HCT116 (cell line): ENCODE results near the gene SPIRE1. TPM values are rescaled to one million over a fixed set of nuclear protein-coding genes. Genes with fewer than 3 reads are reported as not detected.

Source experiments
- ATAC-seq: fragments of 200-7000 bp; cut with Tn5 transposase; 2 replicates; pipeline ENCODE4 v1.9.1; 2020; ENCODE audit warnings: mild to moderate bottlenecking, moderate library complexity
- BruUV-seq: library from RNA; stranded (reverse); fragments of 400-500 nt; replicated peaks from 2 replicates; lab custom pipeline; 2021; lab: Mats Ljungman, UMichigan
- CTCF ChIA-PET: fragments of 300-600 bp; sonication (Branson Sonifier 250); formaldehyde crosslinking; loops from one replicate; lab custom pipeline; 2021; ENCODE audit warnings: antibody characterized with exemption; lab: Charles Lee
- POLR2A ChIA-PET: fragments of 300-600, 350-600 bp; sonication (Branson Sonifier 250); formaldehyde crosslinking; loops from one replicate; lab custom pipeline; 2021; ENCODE audit warnings: antibody characterized with exemption; lab: Charles Lee
- RAD21 ChIA-PET, 2 experiments: fragments of 300-600 bp; sonication (Branson Sonifier 250); formaldehyde crosslinking; loops; one replicate each; lab custom pipeline; 2023; ENCODE audit warnings: low total read pairs in 2 of 2; ENCODE audit not compliant: uncharacterized antibody in 2 of 2, unreplicated experiment in 2 of 2, low non-redundant PET in 1 of 2; lab: Charles Lee
- DNase-seq: peaks from one replicate; pipeline ENCODE4 v3.0.0-alpha.2; 2010; ENCODE audit warnings: low read depth, low spot score
- H2AFZ ChIP-seq: fragments of 200-600 bp; shearing (Covaris generic), sonication (generic); 2 replicates; pipeline ENCODE4 v1.6.1; 2017; ENCODE audit warnings: low read depth, mixed run types, mixed read lengths, antibody characterized with exemption, low read length; ENCODE audit not compliant: poor library complexity, severe bottlenecking
- H3K27ac ChIP-seq: 2 replicates; pipeline ENCODE4 v1.5.1; 2012; ENCODE audit warnings: low read depth, low read length
- H3K27me3 ChIP-seq: fragments of 200-600 bp; sonication (generic); 2 replicates; pipeline ENCODE4 v1.6.1; 2016; ENCODE audit warnings: mixed run types, low read length, mixed read lengths; ENCODE audit not compliant: insufficient read depth
- H3K36me3 ChIP-seq, 2 experiments: fragments of 200-500 bp in 1 of 2; fragments of 200-600 bp in 1 of 2; sonication (Bioruptor generic) in 1 of 2; sonication (generic) in 1 of 2; 2 replicates each; pipeline versions ENCODE4 v1.5.1 to v1.6.1; 2014 to 2016; ENCODE audit warnings: low read length in 2 of 2, inconsistent platforms in 1 of 2, mixed read lengths in 1 of 2, mixed run types in 1 of 2; ENCODE audit not compliant: insufficient read depth in 2 of 2, control insufficient read depth in 1 of 2
- H3K4me1 ChIP-seq, 2 experiments: fragments of 200-600 bp in 1 of 2; sonication (generic) in 1 of 2; 2 replicates each; pipeline versions ENCODE4 v1.5.1 to v1.6.1; 2012 to 2017; ENCODE audit warnings: low read length in 2 of 2, inconsistent platforms in 1 of 2, mild to moderate bottlenecking in 1 of 2, mixed read lengths in 1 of 2, mixed run types in 1 of 2, moderate library complexity in 1 of 2; ENCODE audit not compliant: insufficient read depth in 2 of 2, control insufficient read depth in 1 of 2
- H3K4me2 ChIP-seq: fragments of 200-600 bp; sonication (generic); 2 replicates; pipeline ENCODE4 v1.6.1; 2017; ENCODE audit warnings: mixed run types, low read length, mixed read lengths
- H3K4me3 ChIP-seq, 2 experiments: fragments of 200-600 bp in 1 of 2; sonication (generic) in 1 of 2; replicated peaks in 1 of 2; 2 replicates each; pipeline ENCODE4 v1.5.1; 2011 to 2016; ENCODE audit warnings: low read length in 2 of 2, control low read depth in 1 of 2, low read depth in 1 of 2, mild to moderate bottlenecking in 1 of 2, mixed read lengths in 1 of 2, mixed run types in 1 of 2
- H3K79me2 ChIP-seq: fragments of 200-600 bp; sonication (generic); 2 replicates; pipeline ENCODE4 v1.6.1; 2017; ENCODE audit warnings: mild to moderate bottlenecking, mixed run types, low read length, moderate library complexity, mixed read lengths; ENCODE audit not compliant: insufficient read depth
- H3K9ac ChIP-seq: fragments of 200-600 bp; sonication (generic); 2 replicates; pipeline ENCODE4 v1.6.1; 2016; ENCODE audit warnings: low read length, mixed read lengths
- H3K9me2 ChIP-seq: fragments of 200-600 bp; sonication (generic), shearing (Covaris generic); 2 replicates; pipeline ENCODE4 v1.6.1; 2017; ENCODE audit warnings: mixed run types, mild to moderate bottlenecking, moderate library complexity; ENCODE audit not compliant: insufficient read depth
- H3K9me3 ChIP-seq, 2 experiments: fragments of 200-500 bp in 1 of 2; fragments of 200-600 bp in 1 of 2; sonication (Bioruptor generic) in 1 of 2; sonication (generic) in 1 of 2; 2 replicates each; pipeline ENCODE4 v1.6.1; 2014 to 2017; ENCODE audit warnings: low read length in 2 of 2, mixed read lengths in 2 of 2, inconsistent platforms in 1 of 2, low read depth in 1 of 2, mild to moderate bottlenecking in 1 of 2, mixed run types in 1 of 2, moderate library complexity in 1 of 2; ENCODE audit not compliant: control insufficient read depth in 1 of 2, insufficient read depth in 1 of 2
- H4K20me1 ChIP-seq: fragments of 200-600 bp; sonication (generic), shearing (Covaris generic); 2 replicates; pipeline ENCODE4 v1.6.1; 2017; ENCODE audit warnings: mixed run types, mild to moderate bottlenecking, moderate library complexity; ENCODE audit not compliant: insufficient read depth
- CBX3 ChIP-seq: IDR thresholded peaks from 2 replicates; pipeline ENCODE4 v1.6.1; 2012; ENCODE audit warnings: low read depth
- CEBPB ChIP-seq: IDR thresholded peaks from 2 replicates; pipeline ENCODE4 v1.6.1; 2012; ENCODE audit warnings: low read depth
- EGR1 ChIP-seq: IDR thresholded peaks from 2 replicates; pipeline ENCODE4 v1.6.1; 2012; ENCODE audit warnings: low read depth
- ELF1 ChIP-seq: IDR thresholded peaks from 2 replicates; pipeline ENCODE4 v1.6.1; 2012; ENCODE audit warnings: low read depth, borderline replicate concordance
- EZH2 ChIP-seq: fragments of 200-600 bp; sonication (generic); IDR thresholded peaks from 2 replicates; pipeline ENCODE4 v1.6.1; 2017; ENCODE audit warnings: antibody characterized with exemption, mixed run types
- EZH2phosphoT487 ChIP-seq: fragments of 200-600 bp; IDR thresholded peaks from 2 replicates; pipeline ENCODE4 v1.6.1; 2018; ENCODE audit warnings: antibody characterized with exemption, borderline replicate concordance
- JUND ChIP-seq: IDR thresholded peaks from 2 replicates; pipeline ENCODE4 v1.6.1; 2012
- POLR2AphosphoS5 ChIP-seq: IDR thresholded peaks from 2 replicates; pipeline ENCODE4 v1.6.1; 2011; ENCODE audit warnings: mild to moderate bottlenecking, low read depth, low read length, moderate library complexity
- SIN3A ChIP-seq: IDR thresholded peaks from 2 replicates; pipeline ENCODE4 v1.6.1; 2012; ENCODE audit warnings: low read depth
- SP1 ChIP-seq: IDR thresholded peaks from 2 replicates; pipeline ENCODE4 v1.6.1; 2012; ENCODE audit warnings: low read depth
- SRF ChIP-seq: IDR thresholded peaks from 2 replicates; pipeline ENCODE4 v1.6.1; 2012; ENCODE audit warnings: low read depth
- TCF7L2 ChIP-seq: IDR thresholded peaks from 2 replicates; pipeline ENCODE4 v1.7.0; 2011; ENCODE audit warnings: borderline replicate concordance, inconsistent platforms; ENCODE audit not compliant: insufficient read depth, insufficient read length; ENCODE audit errors: extremely low read depth
- ZFX ChIP-seq: fragments of 450-650 bp; IDR thresholded peaks from 2 replicates; pipeline ENCODE4 v1.6.1; 2017
- ZNF274 ChIP-seq: fragments of 200-500 bp; sonication (Bioruptor generic); IDR thresholded peaks from 2 replicates; pipeline ENCODE4 v1.6.1; 2014; ENCODE audit warnings: mild to moderate bottlenecking, low read depth, low read length, inconsistent platforms
- intact Hi-C: fragments of 100-400 bp; cut with micrococcal nuclease; formaldehyde crosslinking; loops from 2 replicates; pipeline ENCODE4 v1.10.0; 2022
- total RNA-seq: library from RNA; stranded (reverse); gene quantifications from one replicate; pipeline ENCODE4 v1.2.1, GENCODE V29; 2021; ENCODE audit not compliant: unreplicated experiment
- TF ChIP-seq, protein P1 (sequence below), 3 experiments: fragments of 200-600 bp in 1 of 3; sonication (generic) in 1 of 3; IDR thresholded peaks in 2 of 3; conservative IDR thresholded peaks in 1 of 3; 2 replicates each; pipeline ENCODE4 v1.5.1; 2012 to 2017; ENCODE audit warnings: low read depth in 2 of 3, low read length in 2 of 3, antibody characterized with exemption in 1 of 3, borderline replicate concordance in 1 of 3, control low read depth in 1 of 3, mild to moderate bottlenecking in 1 of 3, mixed read lengths in 1 of 3, mixed run types in 1 of 3, moderate library complexity in 1 of 3; ENCODE audit not compliant: insufficient read depth in 1 of 3
- TF ChIP-seq, protein P2 (sequence below): IDR thresholded peaks from 2 replicates; pipeline ENCODE4 v1.6.1; 2012
- TF ChIP-seq, protein P3 (sequence below): IDR thresholded peaks from 2 replicates; pipeline ENCODE4 v1.6.1; 2012

The SPIRE1 gene
- total RNA-seq, 1 experiment from 2014 or later = 26.6 TPM

- TF ChIP-seq EZH2 (no peak), ELF1 (no peak), EGR1 (no peak), JUND (no peak), ZNF274 (no peak), POLR2AphosphoS5 (no peak), SP1 (no peak), CBX3 (no peak), TCF7L2 (no peak), CEBPB (no peak), SRF (no peak), EZH2phosphoT487 (no peak), SIN3A (no peak), ZFX (no peak)
- TF ChIP-seq, protein P1, sequence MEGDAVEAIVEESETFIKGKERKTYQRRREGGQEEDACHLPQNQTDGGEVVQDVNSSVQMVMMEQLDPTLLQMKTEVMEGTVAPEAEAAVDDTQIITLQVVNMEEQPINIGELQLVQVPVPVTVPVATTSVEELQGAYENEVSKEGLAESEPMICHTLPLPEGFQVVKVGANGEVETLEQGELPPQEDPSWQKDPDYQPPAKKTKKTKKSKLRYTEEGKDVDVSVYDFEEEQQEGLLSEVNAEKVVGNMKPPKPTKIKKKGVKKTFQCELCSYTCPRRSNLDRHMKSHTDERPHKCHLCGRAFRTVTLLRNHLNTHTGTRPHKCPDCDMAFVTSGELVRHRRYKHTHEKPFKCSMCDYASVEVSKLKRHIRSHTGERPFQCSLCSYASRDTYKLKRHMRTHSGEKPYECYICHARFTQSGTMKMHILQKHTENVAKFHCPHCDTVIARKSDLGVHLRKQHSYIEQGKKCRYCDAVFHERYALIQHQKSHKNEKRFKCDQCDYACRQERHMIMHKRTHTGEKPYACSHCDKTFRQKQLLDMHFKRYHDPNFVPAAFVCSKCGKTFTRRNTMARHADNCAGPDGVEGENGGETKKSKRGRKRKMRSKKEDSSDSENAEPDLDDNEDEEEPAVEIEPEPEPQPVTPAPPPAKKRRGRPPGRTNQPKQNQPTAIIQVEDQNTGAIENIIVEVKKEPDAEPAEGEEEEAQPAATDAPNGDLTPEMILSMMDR (IDR thresholded peaks at IDR 0.05 in 2 of 3, conservative IDR thresholded peaks at IDR 0.05 in 1 of 3; ENCODE audit: borderline replicate concordance in 1 of 3, insufficient read depth in 1 of 3, low read depth in 2 of 3, low read length in 2 of 3) = no peak
- TF ChIP-seq, protein P2, sequence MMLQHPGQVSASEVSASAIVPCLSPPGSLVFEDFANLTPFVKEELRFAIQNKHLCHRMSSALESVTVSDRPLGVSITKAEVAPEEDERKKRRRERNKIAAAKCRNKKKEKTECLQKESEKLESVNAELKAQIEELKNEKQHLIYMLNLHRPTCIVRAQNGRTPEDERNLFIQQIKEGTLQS = no peak
- TF ChIP-seq, protein P3, sequence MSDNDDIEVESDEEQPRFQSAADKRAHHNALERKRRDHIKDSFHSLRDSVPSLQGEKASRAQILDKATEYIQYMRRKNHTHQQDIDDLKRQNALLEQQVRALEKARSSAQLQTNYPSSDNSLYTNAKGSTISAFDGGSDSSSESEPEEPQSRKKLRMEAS = no peak
- no peaks in the 10 kb centered on the region; the same call in 1 of the 2 replicates for H3K79me2 ChIP-seq
- no peaks in the 10 kb centered on the region for H3K9me2 ChIP-seq
- ATAC-seq (no peak), DNase-seq (no peak)
- H3K27me3 ChIP-seq = no peaks in the 10 kb centered on the region
- BruUV-seq = no TSS peak
- H3K36me3 ChIP-seq = no peaks in the 10 kb centered on the region
- 0 out of 4 replicates have a peak, but pooled peaks cover 0 to 4% of the 10 kb centered on the region in 2 experiments for H3K9me3 ChIP-seq
- CTCF ChIA-PET = no interaction called here
- RAD21 ChIA-PET = no interaction called here
- H3K4me1 ChIP-seq = no peaks in the 10 kb centered on the region
- H3K27ac ChIP-seq = no peak overlapping the region
- H4K20me1 ChIP-seq = no peaks in the 10 kb centered on the region
- no peak overlapping the region for H2AFZ ChIP-seq
- intact Hi-C loops = no loop called here
- no peak overlapping the region for H3K4me3 ChIP-seq
- POLR2A ChIA-PET = no interaction called here
- no peak overlapping the region for H3K4me2 ChIP-seq
- no peak overlapping the region for H3K9ac ChIP-seq
Observed at GRCh38 chr18:12579775-12580174, 78.1 kb downstream of the SPIRE1 start.
